ENCODE measurements around the gene TBC1D30.

DNA sequence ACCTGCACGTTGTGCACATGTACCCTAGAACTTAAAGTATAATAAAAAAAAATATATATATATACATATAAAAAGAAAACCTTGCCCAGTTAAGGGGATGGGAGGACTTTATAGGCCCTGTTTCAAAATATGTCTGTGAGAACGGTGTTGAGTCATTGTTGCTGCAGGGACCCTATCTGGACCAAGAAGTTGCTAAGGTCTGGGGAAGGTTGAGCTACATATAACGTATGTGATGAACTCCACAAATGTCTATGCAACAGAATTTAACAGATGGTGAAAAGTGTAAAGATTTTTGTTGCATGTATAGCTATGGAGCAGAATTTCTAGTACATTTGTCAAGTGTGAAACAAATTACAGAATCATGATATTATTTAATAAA is 59.7 kb downstream of the TBC1D30 start:
- TF ChIP-seq, protein P1, sequence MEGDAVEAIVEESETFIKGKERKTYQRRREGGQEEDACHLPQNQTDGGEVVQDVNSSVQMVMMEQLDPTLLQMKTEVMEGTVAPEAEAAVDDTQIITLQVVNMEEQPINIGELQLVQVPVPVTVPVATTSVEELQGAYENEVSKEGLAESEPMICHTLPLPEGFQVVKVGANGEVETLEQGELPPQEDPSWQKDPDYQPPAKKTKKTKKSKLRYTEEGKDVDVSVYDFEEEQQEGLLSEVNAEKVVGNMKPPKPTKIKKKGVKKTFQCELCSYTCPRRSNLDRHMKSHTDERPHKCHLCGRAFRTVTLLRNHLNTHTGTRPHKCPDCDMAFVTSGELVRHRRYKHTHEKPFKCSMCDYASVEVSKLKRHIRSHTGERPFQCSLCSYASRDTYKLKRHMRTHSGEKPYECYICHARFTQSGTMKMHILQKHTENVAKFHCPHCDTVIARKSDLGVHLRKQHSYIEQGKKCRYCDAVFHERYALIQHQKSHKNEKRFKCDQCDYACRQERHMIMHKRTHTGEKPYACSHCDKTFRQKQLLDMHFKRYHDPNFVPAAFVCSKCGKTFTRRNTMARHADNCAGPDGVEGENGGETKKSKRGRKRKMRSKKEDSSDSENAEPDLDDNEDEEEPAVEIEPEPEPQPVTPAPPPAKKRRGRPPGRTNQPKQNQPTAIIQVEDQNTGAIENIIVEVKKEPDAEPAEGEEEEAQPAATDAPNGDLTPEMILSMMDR (conservative IDR thresholded peaks at IDR 0.05) = no peak
- no peak for TF ChIP-seq ZFX (IDR thresholded peaks at IDR 0.05)
